Heart right ventricle (tissue), 16 donors: ENCODE data around the gene SARS1. TPM values are rescaled to one million over a fixed set of nuclear protein-coding genes. Genes with fewer than 3 reads are reported as not detected.

ENCODE experiments used
- ATAC-seq, 8 donors: fragments of 200-7000 bp; cut with Tn5 transposase; one replicate each; pipeline ENCODE4 v1.9.1; 2020; ENCODE audit warnings: mild to moderate bottlenecking in 8 of 8, moderate library complexity in 8 of 8, moderate number of reproducible peaks in 1 of 8
- DNase-seq, 2 donors: peaks; one replicate each; pipeline ENCODE4 v3.0.0-alpha.2; 2020
- H3K27ac ChIP-seq, 10 donors: fragments of 200-600 bp; sonication (generic) in 2 of 10; one replicate each; pipeline versions ENCODE4 v1.5.0 to v1.8.0; 2020 to 2022; ENCODE audit warnings: mild to moderate bottlenecking in 3 of 10
- H3K27me3 ChIP-seq, 7 donors: fragments of 200-600 bp; one replicate each; pipeline ENCODE4 v1.8.0; 2021 to 2022; ENCODE audit warnings: mild to moderate bottlenecking in 2 of 7
- H3K36me3 ChIP-seq, 9 donors: fragments of 200-600 bp; sonication (generic) in 1 of 9; one replicate each; pipeline versions ENCODE4 v1.5.0 to v1.8.0; 2020 to 2022; ENCODE audit warnings: mild to moderate bottlenecking in 2 of 9
- H3K4me1 ChIP-seq, 9 donors: fragments of 200-600 bp; sonication (generic) in 1 of 9; one replicate each; pipeline versions ENCODE4 v1.5.0 to v1.8.0; 2020 to 2022; ENCODE audit warnings: mild to moderate bottlenecking in 4 of 9
- H3K4me3 ChIP-seq, 10 donors: fragments of 200-600 bp; sonication (generic) in 2 of 10; one replicate each; pipeline versions ENCODE4 v1.5.0 to v1.8.0; 2020 to 2022; ENCODE audit warnings: mild to moderate bottlenecking in 7 of 10, moderate library complexity in 2 of 10
- H3K9me3 ChIP-seq, 11 donors: fragments of 200-600 bp in 10 of 11; sonication (generic) in 2 of 11; one replicate each; pipeline versions ENCODE4 v1.5.0 to v1.8.0; 2013 to 2022; ENCODE audit warnings: mild to moderate bottlenecking in 2 of 11, control low read depth in 1 of 11, moderate library complexity in 1 of 11
- CTCF ChIP-seq, 9 donors: fragments of 200-600 bp; sonication (generic) in 2 of 9; IDR thresholded peaks; one replicate each; pipeline versions ENCODE4 v1.5.0 to v1.8.0; 2021 to 2022; ENCODE audit warnings: antibody characterized with exemption in 9 of 9, mild to moderate bottlenecking in 5 of 9, moderate library complexity in 1 of 9
- WGBS, 2 donors: extraction: QIAGEN DNeasy Blood & Tissue Kit; methylation state at CpG; one replicate each; pipeline ENCODE4 v1.1.7; 2013; ENCODE audit warnings: inconsistent platforms in 1 of 2; 5-methylcytosine and 5-hydroxymethylcytosine counted together
- intact Hi-C, 10 donors: fragments of 100-400 bp; cut with DNase I; formaldehyde crosslinking; loops; one replicate each; pipeline versions ENCODE4 v1.11.1 to v1.14.2; 2022
- polyA plus RNA-seq, 2 donors: library from polyadenylated mRNA; stranded (reverse); fragments of 200-250 nt; gene quantifications; one replicate each; pipeline ENCODE4 v1.2.3, GENCODE V29; 2013
- total RNA-seq, 10 donors: library from RNA; stranded (reverse); fragmentation: NEBNext Ultra II Directional in 3 of 10; extraction: Animal tissue kit (Norgen Biotek cat#: 25700) in 3 of 10; gene quantifications; one replicate each; pipeline versions ENCODE4 v1.2.1 to v1.2.4, GENCODE V29; 2021 to 2023
- donor health status: Arrhythmogenic right ventricular cardiomyopathy.
- donor health status: ischemic (EF 13 %, LVEDD 7.1; RV severe dilation, severe dysfunction).
- donor health status: healthy with polysubstance abuse.
- donor health status: DM: no; HTN: yes; CAD: no.
- donor health status: DM: no; HTN: no; CAD: no.
- donor health status: ischemic (EF 25% LVEDD 6.9; RV normal size, moderate dysfunction).
- donor health status: ischemic (EF 25% LVEDD 5.7; RV mildly dilated, moderate dysfunction).
- donor health status: healthy.
- donor health status: DM: yes; HTN: yes; CAD: no.
- donor health status: Ischemic cardiomyopathy.
- donor health status: ischemic (EF 35%, LVEDD 5.7; RV mildly dilated, moderate dysfunction).
- donor health status: nonischemic (EF 11% LVEDD 7.7; RV severe dilation, severe dysfunction).
- donor health status: DM: yes; HTN: yes; CAD: no.
- donor health status: PGD.
- donor health status: ischemic (EF 29% LVEDD 5.4; RV normal size, mild dysfunction).
- donor health status: nonischemic (EF 23%, LVEDD 6.1; RV moderate dilation, normal function).

The SARS1 gene
- total and polyA plus RNA-seq, 12 donors: 38.3 to 153 (median 99.2) TPM

- Histone ChIP-seq H3K27ac (no peak overlapping the region), H3K27me3 (peaks cover 0 to 27% (median 8%) of the 10 kb centered on the region in 7 donors), H3K4me1 (peaks cover 10 to 39% (median 24%) of the 10 kb centered on the region in 9 donors), H3K9me3 (no peaks in the 10 kb centered on the region), H3K4me3 (peak overlapping the region in 7 of 10 donors; percentile 44 to 62 (median 55)), H3K36me3 (no peaks in the 10 kb centered on the region)
- TF ChIP-seq CTCF (IDR thresholded peaks at IDR 0.05): no peak
- DNase-seq (no peak), ATAC-seq (no peak)
- WGBS, 2 donors: 92 to 93% methylated on average over 33 of the region's 33 CpGs
- intact Hi-C loops: no loop called here
Observed at GRCh38 chr1:109250454-109251276, 36.9 kb downstream of the SARS1 start.

- no peak for ATAC-seq
- 95 to 96% methylated on average over 32 of the region's 32 CpGs for WGBS, 2 donors
- Histone ChIP-seq H3K9me3 (no peaks in the 10 kb centered on the region), H3K27ac (no peak overlapping the region), H3K36me3 (no peaks in the 10 kb centered on the region), H3K4me1 (peaks cover 10 to 39% (median 24%) of the 10 kb centered on the region in 9 donors), H3K27me3 (peaks cover 0 to 27% (median 8%) of the 10 kb centered on the region in 7 donors), H3K4me3 (no peak overlapping the region)
- TF ChIP-seq CTCF (IDR thresholded peaks at IDR 0.05): no peak
- intact Hi-C loops: no loop called here
- DNase-seq: no peak
Observed at GRCh38 chr1:109251277-109252166, 37.8 kb downstream of the SARS1 start.

DNA sequence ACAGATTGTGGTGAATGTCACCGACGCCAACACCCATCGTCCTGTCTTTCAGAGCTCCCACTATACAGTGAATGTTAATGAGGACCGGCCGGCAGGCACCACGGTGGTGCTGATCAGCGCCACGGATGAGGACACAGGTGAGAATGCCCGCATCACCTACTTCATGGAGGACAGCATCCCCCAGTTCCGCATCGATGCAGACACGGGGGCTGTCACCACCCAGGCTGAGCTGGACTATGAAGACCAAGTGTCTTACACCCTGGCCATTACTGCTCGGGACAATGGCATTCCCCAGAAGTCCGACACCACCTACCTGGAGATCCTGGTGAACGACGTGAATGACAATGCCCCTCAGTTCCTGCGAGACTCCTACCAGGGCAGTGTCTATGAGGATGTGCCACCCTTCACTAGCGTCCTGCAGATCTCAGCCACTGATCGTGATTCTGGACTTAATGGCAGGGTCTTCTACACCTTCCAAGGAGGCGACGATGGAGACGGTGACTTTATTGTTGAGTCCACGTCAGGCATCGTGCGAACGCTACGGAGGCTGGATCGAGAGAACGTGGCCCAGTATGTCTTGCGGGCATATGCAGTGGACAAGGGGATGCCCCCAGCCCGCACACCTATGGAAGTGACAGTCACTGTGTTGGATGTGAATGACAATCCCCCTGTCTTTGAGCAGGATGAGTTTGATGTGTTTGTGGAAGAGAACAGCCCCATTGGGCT lies 38.6 kb downstream of the SARS1 start:
- WGBS, 2 donors: 97% methylated on average over 31 of the region's 31 CpGs
- DNase-seq (no peak), ATAC-seq (no peak)
- Histone ChIP-seq H3K36me3 (no peaks in the 10 kb centered on the region), H3K27me3 (peaks cover 0 to 27% (median 8%) of the 10 kb centered on the region in 7 donors), H3K4me3 (no peak overlapping the region), H3K27ac (no peak overlapping the region), H3K4me1 (peaks cover 10 to 39% (median 24%) of the 10 kb centered on the region in 9 donors), H3K9me3 (no peaks in the 10 kb centered on the region)
- no peak for TF ChIP-seq CTCF (IDR thresholded peaks at IDR 0.05)
- intact Hi-C loops: no loop called here
